ENCODE data around the gene ONECUT2.

DNA sequence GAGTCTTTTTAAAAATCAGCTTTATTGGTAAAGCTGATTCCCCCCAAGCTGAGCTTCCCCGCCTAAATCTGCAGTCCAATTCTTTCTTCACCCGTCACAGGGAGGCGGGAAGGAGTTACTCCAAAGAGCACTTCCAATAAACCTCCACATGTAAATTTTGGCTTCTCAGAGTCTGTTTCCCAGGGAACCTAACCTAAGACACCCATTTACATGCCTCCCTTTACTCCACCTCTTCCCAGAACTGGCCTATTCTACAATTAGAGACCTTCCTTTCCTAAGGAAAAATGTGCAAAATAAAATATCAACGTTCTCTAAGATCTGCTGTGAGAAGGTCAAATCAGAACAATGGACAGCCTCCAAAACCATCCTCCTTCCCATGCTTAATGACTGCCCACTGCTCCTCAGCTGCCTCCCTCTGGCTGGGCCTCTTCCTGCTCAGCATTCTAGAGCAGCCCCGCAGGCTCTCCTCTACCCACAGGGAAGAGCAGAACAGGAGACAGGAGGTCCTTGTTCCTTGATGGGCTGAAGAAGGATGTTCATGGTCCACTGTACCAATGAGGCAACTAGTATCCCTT is 63.6 kb downstream of the ONECUT2 start:
- TF ChIP-seq, protein P1, sequence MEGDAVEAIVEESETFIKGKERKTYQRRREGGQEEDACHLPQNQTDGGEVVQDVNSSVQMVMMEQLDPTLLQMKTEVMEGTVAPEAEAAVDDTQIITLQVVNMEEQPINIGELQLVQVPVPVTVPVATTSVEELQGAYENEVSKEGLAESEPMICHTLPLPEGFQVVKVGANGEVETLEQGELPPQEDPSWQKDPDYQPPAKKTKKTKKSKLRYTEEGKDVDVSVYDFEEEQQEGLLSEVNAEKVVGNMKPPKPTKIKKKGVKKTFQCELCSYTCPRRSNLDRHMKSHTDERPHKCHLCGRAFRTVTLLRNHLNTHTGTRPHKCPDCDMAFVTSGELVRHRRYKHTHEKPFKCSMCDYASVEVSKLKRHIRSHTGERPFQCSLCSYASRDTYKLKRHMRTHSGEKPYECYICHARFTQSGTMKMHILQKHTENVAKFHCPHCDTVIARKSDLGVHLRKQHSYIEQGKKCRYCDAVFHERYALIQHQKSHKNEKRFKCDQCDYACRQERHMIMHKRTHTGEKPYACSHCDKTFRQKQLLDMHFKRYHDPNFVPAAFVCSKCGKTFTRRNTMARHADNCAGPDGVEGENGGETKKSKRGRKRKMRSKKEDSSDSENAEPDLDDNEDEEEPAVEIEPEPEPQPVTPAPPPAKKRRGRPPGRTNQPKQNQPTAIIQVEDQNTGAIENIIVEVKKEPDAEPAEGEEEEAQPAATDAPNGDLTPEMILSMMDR (IDR thresholded peaks at IDR 0.05) = no peak
- no peak for TF ChIP-seq POLR2A (IDR thresholded peaks at IDR 0.05)
